OCI-LY1 (cell line): Measurements from ENCODE around the gene PATZ1.

Source experiments
- CTCF ChIP-seq: fragments of 200-600 bp; sonication (generic), shearing (Covaris generic); IDR thresholded peaks from 2 replicates; pipeline ENCODE4 v1.5.1; 2017; ENCODE audit warnings: mild to moderate bottlenecking, antibody characterized with exemption, low read length, moderate library complexity, mixed read lengths
- EZH2 ChIP-seq: fragments of 200-600 bp; sonication (generic), shearing (Covaris generic); IDR thresholded peaks from 2 replicates; pipeline ENCODE4 v1.8.0; 2017; ENCODE audit warnings: borderline replicate concordance, mixed run types, mild to moderate bottlenecking, antibody characterized with exemption, low read length, moderate library complexity, mixed read lengths

- TF ChIP-seq CTCF (no peak), EZH2 (no peak)
Measured at GRCh38 chr22:31278151-31278621, 68.0 kb downstream of the PATZ1 start.
